Spinal cord (tissue), 10 donors: ENCODE data around the gene TLDC2. TPM values are rescaled to one million over a fixed set of nuclear protein-coding genes. Genes with fewer than 3 reads are reported as not detected.

Experiments used
- DNase-seq, 6 donors: peaks; one replicate each; pipeline versions ENCODE4 v3.0.0 to v3.0.0-alpha.2; 2013 to 2015; ENCODE audit warnings: low spot score in 6 of 6, low read depth in 4 of 6
- H3K27ac ChIP-seq: one replicate; pipeline ENCODE4 v1.5.1; 2013; ENCODE audit warnings: low read depth, low read length, control low read depth
- H3K27me3 ChIP-seq: one replicate; pipeline ENCODE4 v1.6.1; 2013; ENCODE audit warnings: low read length; ENCODE audit not compliant: control insufficient read depth, insufficient read depth
- H3K36me3 ChIP-seq: one replicate; pipeline ENCODE4 v1.6.1; 2013; ENCODE audit warnings: low read length; ENCODE audit not compliant: control insufficient read depth, insufficient read depth
- H3K4me1 ChIP-seq: one replicate; pipeline ENCODE4 v1.6.1; 2013; ENCODE audit warnings: low read length; ENCODE audit not compliant: control insufficient read depth, insufficient read depth
- H3K4me3 ChIP-seq: one replicate; pipeline ENCODE4 v1.5.1; 2013; ENCODE audit warnings: low read depth, low read length, control low read depth
- H3K9me3 ChIP-seq: one replicate; pipeline ENCODE4 v1.6.1; 2013; ENCODE audit warnings: low read length; ENCODE audit not compliant: control insufficient read depth, insufficient read depth
- WGBS: methylation state at CpG from one replicate; pipeline ENCODE4 v1.1.5; 2013; ENCODE audit warnings: missing lambda C conversion rate; ENCODE audit not compliant: insufficient coverage; 5-methylcytosine and 5-hydroxymethylcytosine counted together
- long read RNA-seq, 4 donors: transcript quantifications; one replicate each; lab custom pipeline, GENCODE V29; 2026
- polyA plus RNA-seq, 2 donors: library from polyadenylated mRNA; unstranded; fragments of 120-200 nt; gene quantifications; one replicate each; pipeline ENCODE4 v1.2.1, GENCODE V29; 2013; ENCODE audit not compliant: insufficient read length in 2 of 2
- total RNA-seq, 2 donors: library from RNA; depleted of rRNA in 1 of 2; stranded (reverse); fragments of 120-200 nt in 1 of 2; fragments of >200 nt in 1 of 2; gene quantifications; one replicate each; pipeline versions ENCODE4 v1.2.3 to v1.2.4, GENCODE V29; 2013 to 2014
- donor health status: healthy.

Gene TLDC2
- total RNA-seq (under 1 TPM; 0.28 to 0.40 TPM), polyA plus RNA-seq (1 to 10 TPM in 1 of 2 donors, under 1 TPM in 1; 0.95 to 2.5 TPM)
- long read RNA-seq, donor 1, partial matches to known transcripts, result 8 of 8 reads
- long read RNA-seq, donor 1, other reads (novel, unspliced or antisense), result 0 of 8 reads
- long read RNA-seq, donor 2, result 0 reads
- long read RNA-seq, donor 3, partial matches to known transcripts, result 5 of 5 reads
- long read RNA-seq, donor 3, other reads (novel, unspliced or antisense), result 0 of 5 reads
- long read RNA-seq, donor 4, result 0 reads

GRCh38 chr20:36875702-36876472 lies at the start of gene TLDC2:
TLDC2 (plus strand) TSS chr20:36876138; CDS start chr20:36876175, 37 bp downstream.
- WGBS, result 85% methylated on average over 12 of the region's 14 CpGs
- Histone ChIP-seq H3K4me3 (no peak within 1 kb of the TSS), H3K36me3 (no peaks in the 10 kb centered on the region), H3K9me3 (no peaks in the 10 kb centered on the region), H3K27ac (no peak within 1 kb of the TSS), H3K4me1 (peaks cover 2% of the 10 kb centered on the region), H3K27me3 (no peaks in the 10 kb centered on the region)
- DNase-seq, result no peak

- no peak overlapping the region for H3K4me3 ChIP-seq
- 100% methylated on average over 1 of the region's 7 CpGs for WGBS
- no peak for DNase-seq
- no peaks in the 10 kb centered on the region for H3K9me3 ChIP-seq
- H3K27ac ChIP-seq, result no peak overlapping the region
- H3K36me3 ChIP-seq, result peaks cover 54% of the 10 kb centered on the region
- H3K27me3 ChIP-seq, result no peaks in the 10 kb centered on the region
- peaks cover 68% of the 10 kb centered on the region for H3K4me1 ChIP-seq
Measured at GRCh38 chr20:36826554-36827244, 49.2 kb upstream of the TLDC2 start.

- DNase-seq, result no peak
- no peak overlapping the region for H3K27ac ChIP-seq
- H3K27me3 ChIP-seq, result no peaks in the 10 kb centered on the region
- peaks cover 68% of the 10 kb centered on the region for H3K4me1 ChIP-seq
- no peaks in the 10 kb centered on the region for H3K9me3 ChIP-seq
- peaks cover 54% of the 10 kb centered on the region for H3K36me3 ChIP-seq
- no peak overlapping the region for H3K4me3 ChIP-seq
- 55% methylated on average over 7 of the region's 11 CpGs for WGBS
Measured at GRCh38 chr20:36827541-36828279, 48.2 kb upstream of the TLDC2 start.

GRCh38 chr20:36830791-36831691 lies 44.9 kb upstream of the TLDC2 start:
- H3K27ac ChIP-seq, result no peak overlapping the region
- peak in 1 of 6 donors; percentile 75 for DNase-seq
- peaks cover 60% of the 10 kb centered on the region for H3K4me1 ChIP-seq

GRCh38 chr20:36832791-36833190 lies 43.1 kb upstream of the TLDC2 start:
- peaks cover 63% of the 10 kb centered on the region for H3K4me1 ChIP-seq
- no peak overlapping the region for H3K4me3 ChIP-seq
- no peaks in the 10 kb centered on the region for H3K9me3 ChIP-seq
- no peaks in the 10 kb centered on the region for H3K27me3 ChIP-seq
- DNase-seq, result no peak
- peaks cover 70% of the 10 kb centered on the region for H3K36me3 ChIP-seq
- H3K27ac ChIP-seq, result peak overlapping the region; percentile 78
- 37% methylated on average over 4 of the region's 7 CpGs for WGBS

More at GRCh38 chr20:36830791-36831691, 44.9 kb upstream of the TLDC2 start:
- Histone ChIP-seq H3K36me3 (peaks cover 61% of the 10 kb centered on the region), H3K9me3 (no peaks in the 10 kb centered on the region), H3K27me3 (no peaks in the 10 kb centered on the region), H3K4me3 (no peak overlapping the region)
- WGBS, result 47% methylated on average over 10 of the region's 11 CpGs

- H3K4me1 ChIP-seq, result peaks cover 56% of the 10 kb centered on the region
- peak in 1 of 6 donors; percentile 52 for DNase-seq
- no peaks in the 10 kb centered on the region for H3K9me3 ChIP-seq
- 42% methylated on average over 6 of the region's 19 CpGs for WGBS
- H3K27me3 ChIP-seq, result no peaks in the 10 kb centered on the region
- H3K36me3 ChIP-seq, result peaks cover 70% of the 10 kb centered on the region
- H3K4me3 ChIP-seq, result no peak overlapping the region
- H3K27ac ChIP-seq, result peak overlapping the region; percentile 78
Measured at GRCh38 chr20:36833275-36834020, 42.5 kb upstream of the TLDC2 start.

GRCh38 chr20:36835025-36835424 lies 40.9 kb upstream of the TLDC2 start:
- WGBS, result no CpG with 5 or more reads among the region's 5 CpGs
- Histone ChIP-seq H3K4me1 (peaks cover 51% of the 10 kb centered on the region), H3K27me3 (no peaks in the 10 kb centered on the region), H3K36me3 (peaks cover 71% of the 10 kb centered on the region), H3K27ac (peak overlapping the region; percentile 89), H3K4me3 (no peak overlapping the region), H3K9me3 (no peaks in the 10 kb centered on the region)
- DNase-seq, result no peak

GRCh38 chr20:36835453-36836198 lies 40.3 kb upstream of the TLDC2 start:
- Histone ChIP-seq H3K4me3 (peak overlapping the region; percentile 16), H3K27me3 (no peaks in the 10 kb centered on the region), H3K4me1 (peaks cover 49% of the 10 kb centered on the region), H3K27ac (peak overlapping the region; percentile 89), H3K36me3 (peaks cover 67% of the 10 kb centered on the region), H3K9me3 (no peaks in the 10 kb centered on the region)
- peak; percentile 50 to 95 (median 75) for DNase-seq
- WGBS, result 2% methylated on average over 16 of the region's 28 CpGs
